Cardiac fibroblast (primary cell): Measurements from ENCODE around the gene KIAA0232.
A peak's percentile ranks its signal among the peaks of the same experiment; 100 is the strongest.

Experiments used
- DNase-seq, 2 donors: peaks; one replicate each; pipeline versions ENCODE4 v3.0.0 to v3.0.0-alpha.2; 2010; ENCODE audit warnings: low read depth in 2 of 2
- H3K4me3 ChIP-seq, 2 donors: replicated peaks in 1 of 2; 1 replicate in 1 of 2; 2 replicates in 1 of 2; pipeline ENCODE4 v1.5.1; 2011; ENCODE audit warnings: low read depth in 2 of 2, low read length in 2 of 2, mild to moderate bottlenecking in 2 of 2, moderate library complexity in 1 of 2
- CTCF ChIP-seq: IDR thresholded peaks from one replicate; pipeline ENCODE4 v1.5.1; 2011; ENCODE audit warnings: low read depth, mild to moderate bottlenecking, low read length, inconsistent platforms

The KIAA0232 gene

DNA sequence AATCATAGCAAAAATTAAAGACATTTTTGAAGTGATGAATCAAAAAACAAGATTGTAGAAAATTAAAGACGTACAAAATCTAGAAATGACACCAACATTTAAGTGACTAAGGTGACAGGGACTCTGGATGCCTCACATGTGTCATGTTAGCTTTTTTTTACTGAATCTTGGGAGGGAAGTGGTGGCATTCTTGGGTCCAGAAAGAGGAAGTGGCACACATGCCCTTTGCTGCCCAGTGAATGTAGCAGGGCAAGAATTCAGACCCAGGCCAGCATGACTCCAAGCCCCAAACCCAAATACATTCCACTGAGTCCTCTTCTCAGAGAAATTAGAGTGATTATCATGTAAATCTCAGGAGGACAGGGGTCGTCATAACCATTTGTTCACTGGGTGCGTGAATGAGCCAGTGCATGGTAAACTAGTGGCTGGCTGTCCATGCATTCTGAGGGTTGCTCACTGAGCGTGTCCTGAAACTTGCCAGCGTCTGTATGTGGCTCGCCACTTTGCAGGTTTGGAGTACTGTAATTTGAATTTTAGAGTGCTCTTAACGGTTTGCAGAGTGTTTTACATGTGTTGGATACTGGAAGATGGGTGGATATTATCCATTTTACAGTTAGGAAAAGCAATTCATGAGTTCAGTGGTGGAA lies 71.7 kb downstream of the KIAA0232 start:
- no peak overlapping the region for H3K4me3 ChIP-seq
- no peak for DNase-seq

GRCh38 chr4:6855692-6856297 lies 73.3 kb downstream of the KIAA0232 start:
- no peak overlapping the region for H3K4me3 ChIP-seq
- DNase-seq = peak; percentile 66 to 68
- TF ChIP-seq CTCF = no peak

More for the DNA sequence above, 71.7 kb downstream of the KIAA0232 start:
- TF ChIP-seq CTCF = no peak

DNA sequence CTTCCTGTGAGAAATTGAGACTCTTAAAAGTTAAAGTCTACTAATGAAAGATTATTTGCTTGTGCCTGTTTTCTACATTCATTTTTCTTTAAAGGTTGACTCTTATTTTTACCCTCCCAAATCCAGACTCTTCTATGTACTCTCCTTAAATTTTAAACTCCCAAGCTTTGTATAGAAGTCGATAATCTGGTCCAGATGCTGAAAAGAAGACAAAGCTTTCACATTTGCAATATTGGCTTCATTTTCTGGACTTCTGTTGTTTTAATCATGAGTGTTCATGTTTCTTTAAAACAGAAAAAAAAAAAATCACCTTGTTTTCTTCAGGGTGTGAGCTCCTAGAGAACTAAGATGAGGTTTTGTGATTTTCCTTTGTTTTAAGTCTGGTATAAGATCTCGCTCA lies 73.9 kb downstream of the KIAA0232 start:
- no peak for TF ChIP-seq CTCF
- no peak overlapping the region for H3K4me3 ChIP-seq
- no peak for DNase-seq

- no peak for DNase-seq
- no peak for TF ChIP-seq CTCF
- no peak overlapping the region for H3K4me3 ChIP-seq
Measured at GRCh38 chr4:6857009-6857882, 74.7 kb downstream of the KIAA0232 start.

- no peak for DNase-seq
- H3K4me3 ChIP-seq = no peak overlapping the region
- no peak for TF ChIP-seq CTCF
Measured at GRCh38 chr4:6858997-6859396, 76.5 kb downstream of the KIAA0232 start.

GRCh38 chr4:6859543-6859942 lies 77.0 kb downstream of the KIAA0232 start:
- no peak overlapping the region for H3K4me3 ChIP-seq
- TF ChIP-seq CTCF = no peak

More at GRCh38 chr4:6859543-6859942, 77.0 kb downstream of the KIAA0232 start:
- DNase-seq = no peak
